Coronary artery (tissue), 2 donors: ENCODE data around the gene MPV17L2.
A peak's percentile ranks its signal among the peaks of the same experiment; 100 is the strongest.

ENCODE experiments used
- DNase-seq: peaks from one replicate; pipeline ENCODE4 v3.0.0-alpha.2; 2017; ENCODE audit warnings: low spot score
- H3K27ac ChIP-seq, 2 donors: fragments of 200-600 bp; sonication (generic); one replicate each; pipeline ENCODE4 v1.5.1; 2016 to 2019
- H3K4me3 ChIP-seq: fragments of 200-600 bp; sonication (generic); 2 replicates; pipeline ENCODE4 v1.5.1; 2016; ENCODE audit warnings: mild to moderate bottlenecking, moderate library complexity
- CTCF ChIP-seq: fragments of 200-600 bp; sonication (generic); IDR thresholded peaks from one replicate; pipeline ENCODE4 v1.5.1; 2019; ENCODE audit warnings: antibody characterized with exemption

The MPV17L2 gene

DNA sequence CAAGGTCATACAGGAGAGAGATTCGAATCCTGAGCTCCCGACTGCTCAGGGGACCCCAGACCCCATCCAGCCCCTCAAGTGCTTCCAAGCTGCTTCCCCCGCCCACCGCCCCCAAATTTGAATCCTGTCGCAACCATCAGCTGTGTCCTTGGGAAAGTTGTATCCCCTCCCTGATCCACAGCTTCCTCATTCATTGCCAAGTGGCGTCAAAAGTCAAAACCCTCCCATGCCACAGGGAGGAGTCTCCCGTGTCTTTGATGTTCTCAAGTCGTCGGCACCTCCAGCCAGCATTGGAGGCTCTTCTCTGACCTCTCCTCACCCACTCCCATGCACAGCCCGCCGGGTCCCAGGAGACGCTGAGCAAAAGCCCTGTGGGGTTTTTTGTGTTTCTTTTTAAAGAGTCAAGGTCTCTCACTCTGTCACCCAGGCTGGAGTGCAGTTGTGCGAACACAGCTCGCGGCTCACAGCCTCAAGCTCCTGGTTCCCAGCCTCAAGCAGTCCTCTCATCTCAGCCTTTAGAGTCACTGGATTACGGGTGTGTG lies 22.2 kb upstream of the MPV17L2 start:
- peak overlapping the region; percentile 1 to 73 for H3K27ac ChIP-seq
- no peak for TF ChIP-seq CTCF
- no peak for DNase-seq
- no peak overlapping the region for H3K4me3 ChIP-seq

- no peak for DNase-seq
- TF ChIP-seq CTCF = no peak
- Histone ChIP-seq H3K27ac (peak overlapping the region in 1 of 2 donors; percentile 69), H3K4me3 (no peak overlapping the region)
Observed at GRCh38 chr19:18171605-18172327, 21.3 kb upstream of the MPV17L2 start.

DNA sequence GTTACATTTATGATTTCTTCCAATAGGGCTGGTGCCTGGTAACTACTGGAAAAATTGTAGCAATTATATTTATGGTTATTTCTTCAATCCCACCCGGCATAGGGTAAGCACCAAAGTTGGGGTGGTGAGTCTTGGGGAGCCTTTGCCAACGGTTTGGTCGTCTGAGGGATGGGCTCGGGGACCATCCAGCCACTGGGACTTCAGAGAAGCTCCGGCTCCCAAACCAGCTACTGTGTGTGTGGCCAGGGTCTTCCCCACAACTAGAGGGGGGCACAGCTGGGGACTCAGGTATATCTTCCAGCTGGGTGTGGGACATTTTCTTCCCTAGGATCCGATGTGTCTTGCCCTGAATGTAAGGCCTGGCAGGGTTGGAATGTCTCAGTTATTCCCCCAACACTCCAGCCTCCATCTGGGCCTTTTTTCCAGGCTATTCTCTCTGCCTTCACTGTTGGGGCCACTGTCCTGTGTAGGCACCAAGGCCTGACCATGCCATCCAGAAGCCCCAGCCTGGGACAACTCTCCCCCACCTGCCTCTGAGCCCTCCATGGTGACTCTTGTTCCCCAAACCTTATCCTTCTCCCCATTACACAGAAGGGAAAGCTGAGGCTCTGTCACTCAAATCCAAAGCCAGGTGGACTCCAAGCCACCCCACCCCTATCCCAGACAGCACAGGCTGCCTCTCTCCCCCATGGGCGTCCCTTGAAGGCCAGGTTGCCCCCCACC lies 20.5 kb upstream of the MPV17L2 start:
- TF ChIP-seq CTCF = no peak
- H3K27ac ChIP-seq = peak overlapping the region; percentile 11 to 69
- DNase-seq = no peak
- H3K4me3 ChIP-seq = no peak overlapping the region

- no peak for DNase-seq
- no peak for TF ChIP-seq CTCF
- H3K4me3 ChIP-seq = peak overlapping the region; percentile 81
- H3K27ac ChIP-seq = peak overlapping the region; percentile 11 to 69
Observed at GRCh38 chr19:18173054-18173571, 19.9 kb upstream of the MPV17L2 start.

- H3K4me3 ChIP-seq = peak within 1 kb of the TSS; percentile 81
- no peak for DNase-seq
- no peak for TF ChIP-seq CTCF
- H3K27ac ChIP-seq = peak within 1 kb of the TSS; percentile 11 to 69
Observed at GRCh38 chr19:18173572-18174288, 19.3 kb upstream of the MPV17L2 start, which contains the start of gene IFI30. Gene IFI30, plus strand, starts transcription at chr19:18173813. Its CDS starts 29 bp downstream, at chr19:18173842.

- TF ChIP-seq CTCF = no peak
- peak overlapping the region; percentile 81 for H3K4me3 ChIP-seq
- no peak overlapping the region for H3K27ac ChIP-seq
- DNase-seq = no peak
Observed at GRCh38 chr19:18174983-18175382, 18.0 kb upstream of the MPV17L2 start.
